K562 (cell line): ENCODE data around the gene APP.

ENCODE experiments used
- MAFK ChIP-seq: IDR thresholded peaks from 2 replicates; pipeline ENCODE4 v1.6.1; 2011; ENCODE audit warnings: low read length, improper control_type of control experiment
- TF ChIP-seq, protein P1 (sequence below), 2 experiments: fragments of 450-650 bp; formaldehyde crosslinking in 1 of 2; IDR thresholded peaks; 2 replicates each; pipeline versions ENCODE4 v1.4.0 to v1.6.1; 2014 to 2020; ENCODE audit warnings: mild to moderate bottlenecking in 2 of 2, borderline replicate concordance in 1 of 2, low read depth in 1 of 2

GRCh38 chr21:25944082-25944481 is 226.5 kb downstream of the APP start:
- TF ChIP-seq, protein P1, sequence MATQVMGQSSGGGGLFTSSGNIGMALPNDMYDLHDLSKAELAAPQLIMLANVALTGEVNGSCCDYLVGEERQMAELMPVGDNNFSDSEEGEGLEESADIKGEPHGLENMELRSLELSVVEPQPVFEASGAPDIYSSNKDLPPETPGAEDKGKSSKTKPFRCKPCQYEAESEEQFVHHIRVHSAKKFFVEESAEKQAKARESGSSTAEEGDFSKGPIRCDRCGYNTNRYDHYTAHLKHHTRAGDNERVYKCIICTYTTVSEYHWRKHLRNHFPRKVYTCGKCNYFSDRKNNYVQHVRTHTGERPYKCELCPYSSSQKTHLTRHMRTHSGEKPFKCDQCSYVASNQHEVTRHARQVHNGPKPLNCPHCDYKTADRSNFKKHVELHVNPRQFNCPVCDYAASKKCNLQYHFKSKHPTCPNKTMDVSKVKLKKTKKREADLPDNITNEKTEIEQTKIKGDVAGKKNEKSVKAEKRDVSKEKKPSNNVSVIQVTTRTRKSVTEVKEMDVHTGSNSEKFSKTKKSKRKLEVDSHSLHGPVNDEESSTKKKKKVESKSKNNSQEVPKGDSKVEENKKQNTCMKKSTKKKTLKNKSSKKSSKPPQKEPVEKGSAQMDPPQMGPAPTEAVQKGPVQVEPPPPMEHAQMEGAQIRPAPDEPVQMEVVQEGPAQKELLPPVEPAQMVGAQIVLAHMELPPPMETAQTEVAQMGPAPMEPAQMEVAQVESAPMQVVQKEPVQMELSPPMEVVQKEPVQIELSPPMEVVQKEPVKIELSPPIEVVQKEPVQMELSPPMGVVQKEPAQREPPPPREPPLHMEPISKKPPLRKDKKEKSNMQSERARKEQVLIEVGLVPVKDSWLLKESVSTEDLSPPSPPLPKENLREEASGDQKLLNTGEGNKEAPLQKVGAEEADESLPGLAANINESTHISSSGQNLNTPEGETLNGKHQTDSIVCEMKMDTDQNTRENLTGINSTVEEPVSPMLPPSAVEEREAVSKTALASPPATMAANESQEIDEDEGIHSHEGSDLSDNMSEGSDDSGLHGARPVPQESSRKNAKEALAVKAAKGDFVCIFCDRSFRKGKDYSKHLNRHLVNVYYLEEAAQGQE (IDR thresholded peaks at IDR 0.05; ENCODE audit: borderline replicate concordance): no peak
- TF ChIP-seq, protein P1 (CRISPR knock-in tag; IDR thresholded peaks at IDR 0.05; ENCODE audit: low read depth): no peak
- TF ChIP-seq MAFK: no peak
